SH-SY5Y (cell line): ENCODE results near the gene RCOR3.

Experiments used
- GATA2 ChIP-seq: IDR thresholded peaks from 2 replicates; pipeline ENCODE4 v1.6.1; 2011; ENCODE audit warnings: mild to moderate bottlenecking, low read depth, low read length
- GATA3 ChIP-seq: IDR thresholded peaks from 2 replicates; pipeline ENCODE4 v1.6.1; 2011; ENCODE audit warnings: low read depth, mild to moderate bottlenecking, low read length, moderate library complexity

DNA sequence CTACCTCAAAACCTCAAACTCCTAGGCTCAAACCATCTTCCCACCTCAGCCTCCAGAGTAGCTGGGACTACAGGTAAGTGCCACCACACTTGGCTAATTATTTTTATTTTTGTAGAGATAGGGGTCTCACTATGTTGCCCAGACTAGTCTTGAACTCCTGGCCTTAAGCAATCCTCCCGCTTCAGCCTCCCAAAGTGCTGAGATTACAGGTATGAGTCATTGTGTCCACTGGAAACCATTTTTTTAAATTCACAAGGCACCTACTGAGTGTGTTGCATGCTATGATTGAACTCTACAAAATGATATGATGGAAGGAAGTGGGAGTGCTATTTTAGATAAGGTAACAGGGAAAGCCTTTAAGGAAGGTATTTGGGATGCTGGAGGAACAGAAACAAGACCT, 41.8 kb upstream of the RCOR3 start:
- TF ChIP-seq GATA2, result no peak
- no peak for TF ChIP-seq GATA3
